IMR-90 (cell line): Measurements from ENCODE around the gene BCAS4. TPM values are rescaled to one million over a fixed set of nuclear protein-coding genes. Genes with fewer than 3 reads are reported as not detected.

Experiments
- ATAC-seq: fragments of 200-7000 bp; cut with Tn5 transposase; 2 replicates; pipeline ENCODE4 v1.9.1; 2020; ENCODE audit warnings: low read depth, mild to moderate bottlenecking, moderate library complexity
- BruUV-seq: library from RNA; stranded (reverse); fragments of 400-500 nt; replicated peaks from 2 replicates; lab custom pipeline; 2021; lab: Mats Ljungman, UMichigan
- CTCF ChIA-PET: fragments of 300-600 bp; formaldehyde crosslinking; extraction: SDS; loops from one replicate; lab custom pipeline; 2021; ENCODE audit warnings: antibody characterized with exemption; lab: Yijun Ruan, JAX
- POLR2A ChIA-PET: fragments of 300-600 bp; sonication (Branson Sonifier 250); formaldehyde crosslinking; loops from one replicate; lab custom pipeline; 2022; ENCODE audit warnings: antibody characterized with exemption; ENCODE audit not compliant: unreplicated experiment; lab: Charles Lee
- DNase-seq: peaks from one replicate; pipeline ENCODE4 v3.0.0; 2013
- H2AFZ ChIP-seq: replicated peaks from 2 replicates; pipeline ENCODE3; 2013; ENCODE audit warnings: low read length, mild to moderate bottlenecking; ENCODE audit not compliant: poor library complexity
- H2AK5ac ChIP-seq: 2 replicates; pipeline ENCODE4 v1.6.1; 2013; ENCODE audit warnings: low read depth, low read length, inconsistent platforms
- H2AK9ac ChIP-seq: replicated peaks from 2 replicates; pipeline ENCODE3; 2013; ENCODE audit warnings: mild to moderate bottlenecking, low read depth, low read length, moderate library complexity; ENCODE audit not compliant: poor library complexity
- H2BK120ac ChIP-seq: 2 replicates; pipeline ENCODE4 v1.6.1; 2013; ENCODE audit warnings: low read depth, low read length, inconsistent platforms
- H2BK15ac ChIP-seq: 3 replicates; pipeline ENCODE4 v1.6.1; 2013; ENCODE audit warnings: low read depth, low read length, inconsistent platforms
- H2BK20ac ChIP-seq: 2 replicates; pipeline ENCODE4 v1.6.1; 2013; ENCODE audit warnings: low read depth, mild to moderate bottlenecking, inconsistent platforms, low read length, moderate library complexity
- H2BK5ac ChIP-seq: 2 replicates; pipeline ENCODE4 v1.6.1; 2013; ENCODE audit warnings: mild to moderate bottlenecking, low read depth, low read length, inconsistent platforms; ENCODE audit not compliant: poor library complexity, severe bottlenecking
- H3K14ac ChIP-seq: replicated peaks from 2 replicates; pipeline ENCODE4 v1.6.1; 2013; ENCODE audit warnings: low read depth, low read length, inconsistent platforms
- H3K18ac ChIP-seq: 2 replicates; pipeline ENCODE4 v1.6.1; 2013; ENCODE audit warnings: low read depth, low read length, control low read depth
- H3K23ac ChIP-seq: 2 replicates; pipeline ENCODE4 v1.6.1; 2013; ENCODE audit warnings: low read depth, low read length, inconsistent platforms
- H3K27ac ChIP-seq: 2 replicates; pipeline ENCODE4 v1.5.1; 2013; ENCODE audit warnings: mild to moderate bottlenecking, control low read depth, low read length; ENCODE audit not compliant: insufficient read depth
- H3K27me3 ChIP-seq: 2 replicates; pipeline ENCODE4 v1.6.1; 2013; ENCODE audit warnings: low read length; ENCODE audit not compliant: control insufficient read depth, insufficient read depth
- H3K36me3 ChIP-seq: 2 replicates; pipeline ENCODE4 v1.6.1; 2013; ENCODE audit warnings: low read length, mixed read lengths; ENCODE audit not compliant: control insufficient read depth, insufficient read depth
- H3K4ac ChIP-seq: 2 replicates; pipeline ENCODE4 v1.6.1; 2013; ENCODE audit warnings: low read depth, low read length, inconsistent platforms
- H3K4me1 ChIP-seq: 2 replicates; pipeline ENCODE4 v1.6.1; 2013; ENCODE audit warnings: low read length, mixed read lengths; ENCODE audit not compliant: control insufficient read depth, insufficient read depth
- H3K4me2 ChIP-seq: 2 replicates; pipeline ENCODE4 v1.6.1; 2013; ENCODE audit warnings: low read depth, mild to moderate bottlenecking, control low read depth, low read length, moderate library complexity
- H3K4me3 ChIP-seq: 2 replicates; pipeline ENCODE4 v1.5.1; 2013; ENCODE audit warnings: low read depth, mild to moderate bottlenecking, control low read depth, low read length, moderate library complexity; ENCODE audit not compliant: insufficient read depth
- H3K56ac ChIP-seq: 2 replicates; pipeline ENCODE4 v1.6.1; 2013; ENCODE audit warnings: low read length, inconsistent platforms; ENCODE audit not compliant: insufficient read depth; ENCODE audit errors: extremely low read depth
- H3K79me1 ChIP-seq, 2 experiments: 2 replicates each; pipeline ENCODE4 v1.6.1; 2013; ENCODE audit warnings: low read length in 2 of 2, inconsistent platforms in 1 of 2, low read depth in 1 of 2
- H3K9ac ChIP-seq: 2 replicates; pipeline ENCODE4 v1.6.1; 2013; ENCODE audit warnings: low read depth, low read length, control low read depth
- H3K9me1 ChIP-seq: 2 replicates; pipeline ENCODE4 v1.6.1; 2013; ENCODE audit warnings: low read length, inconsistent platforms; ENCODE audit not compliant: insufficient read depth
- H3K9me3 ChIP-seq: 2 replicates; pipeline ENCODE4 v1.6.1; 2013; ENCODE audit warnings: low read length; ENCODE audit not compliant: control insufficient read depth, insufficient read depth
- H4K20me1 ChIP-seq: 2 replicates; pipeline ENCODE4 v1.6.1; 2013; ENCODE audit warnings: low read length, inconsistent platforms; ENCODE audit not compliant: insufficient read depth
- H4K5ac ChIP-seq: 2 replicates; pipeline ENCODE4 v1.6.1; 2013; ENCODE audit warnings: mild to moderate bottlenecking, low read depth, low read length, control low read depth
- H4K8ac ChIP-seq, 2 experiments: 2 replicates each; pipeline ENCODE4 v1.6.1; 2013; ENCODE audit warnings: low read depth in 2 of 2, low read length in 2 of 2, control low read depth in 1 of 2, inconsistent platforms in 1 of 2
- H4K91ac ChIP-seq: 2 replicates; pipeline ENCODE4 v1.6.1; 2013; ENCODE audit warnings: low read depth, low read length, inconsistent platforms; ENCODE audit not compliant: insufficient read depth
- CEBPB ChIP-seq: IDR thresholded peaks from 2 replicates; pipeline ENCODE4 v1.6.1; 2012; ENCODE audit warnings: low read depth, low read length, improper control_type of control experiment
- ELK1 ChIP-seq: fragments of 150-350 bp; IDR thresholded peaks from 2 replicates; pipeline ENCODE4 v1.6.1; 2016; ENCODE audit warnings: low read depth, mild to moderate bottlenecking, low read length, moderate library complexity, borderline replicate concordance
- FOS ChIP-seq: fragments of 150-350 bp; IDR thresholded peaks from 2 replicates; pipeline ENCODE4 v1.6.1; 2016; ENCODE audit warnings: low read depth, low read length
- MAZ ChIP-seq: IDR thresholded peaks from 2 replicates; pipeline ENCODE4 v1.6.1; 2012; ENCODE audit warnings: low read depth, mild to moderate bottlenecking, low read length, improper control_type of control experiment, moderate library complexity, borderline replicate concordance
- MXI1 ChIP-seq: IDR thresholded peaks from 2 replicates; pipeline ENCODE4 v1.6.1; 2012; ENCODE audit warnings: low read depth, mild to moderate bottlenecking, low read length, moderate library complexity, borderline replicate concordance
- NFE2L2 ChIP-seq: fragments of 150-350 bp; IDR thresholded peaks from 2 replicates; pipeline ENCODE4 v1.6.1; 2016; ENCODE audit warnings: low read depth, mild to moderate bottlenecking, low read length
- RAD21 ChIP-seq: IDR thresholded peaks from 2 replicates; pipeline ENCODE4 v1.6.1; 2012; ENCODE audit warnings: low read length, improper control_type of control experiment
- RCOR1 ChIP-seq: IDR thresholded peaks from 2 replicates; pipeline ENCODE4 v1.6.1; 2012; ENCODE audit warnings: mild to moderate bottlenecking, low read length, improper control_type of control experiment; ENCODE audit not compliant: insufficient replicate concordance
- RFX5 ChIP-seq: IDR thresholded peaks from 2 replicates; pipeline ENCODE4 v1.8.0; 2012; ENCODE audit warnings: low read depth, mild to moderate bottlenecking, low read length, moderate library complexity
- USF2 ChIP-seq: fragments of 150-350 bp; IDR thresholded peaks from 2 replicates; pipeline ENCODE4 v1.6.1; 2017; ENCODE audit warnings: mild to moderate bottlenecking, antibody characterized with exemption, low read length, low read depth
- WGBS, 2 experiments: methylation state at CpG; one replicate each; pipeline versions ENCODE4 v1.1.5 to v1.1.7; 2013; ENCODE audit warnings: missing lambda C conversion rate in 2 of 2; ENCODE audit not compliant: insufficient read length in 1 of 2; ENCODE audit errors: extremely low coverage in 2 of 2; 5-methylcytosine and 5-hydroxymethylcytosine counted together
- dilution Hi-C: fragments of 300-500 bp; cut with HindIII; formaldehyde crosslinking; loops from one replicate; pipeline ENCODE4 v1.14.3; 2018; ENCODE audit warnings: low sequenced_read_pairs; ENCODE audit not compliant: unreplicated experiment
- in situ Hi-C: fragments of 300-500 bp; cut with MboI; formaldehyde crosslinking; loops from 3 replicates; pipeline ENCODE4 v1.14.3; 2019; ENCODE audit warnings: low sequenced_read_pairs, inconsistent platforms, mixed read lengths
- intact Hi-C: fragments of 100-400 bp; cut with micrococcal nuclease; formaldehyde crosslinking; loops from 2 replicates; pipeline ENCODE4 v1.10.0; 2022
- polyA plus RNA-seq, 3 experiments: library from polyadenylated mRNA; depleted of rRNA; stranded (reverse); fragments of >200 nt; gene quantifications; 2 replicates each; pipeline ENCODE4 v1.2.3, GENCODE V29; 2012; ENCODE audit warnings: low replicate concordance in 1 of 3
- total RNA-seq: library from RNA; depleted of rRNA; stranded (reverse); fragments of >200 nt; gene quantifications from 2 replicates; pipeline ENCODE4 v1.2.3, GENCODE V29; 2012
- TF ChIP-seq, protein P1 (sequence below): conservative IDR thresholded peaks from 2 replicates; pipeline ENCODE4 v1.5.1; 2012; ENCODE audit warnings: mild to moderate bottlenecking, low read depth, low read length, improper control_type of control experiment

The BCAS4 gene
- total and polyA plus RNA-seq, 2 of the 4 experiments (the other 2 are of a cell fraction), result 42.7 to 47.5 TPM

GRCh38 chr20:50813801-50814200, 18.9 kb downstream of the BCAS4 start:
- ChIA-PET CTCF (interaction anchor here (0.9 kb wide), 1 partner anchor 10 kb away, joined by 3 read pairs; no protein-coding TSS in a partner anchor), POLR2A (no interaction called here)
- 90% methylated on average over 2 of the region's 9 CpGs; no CpG with 5 or more reads in 1 of the 2 experiments for WGBS, 2 experiments
- H3K18ac ChIP-seq, result no peak overlapping the region
- H3K27ac ChIP-seq, result no peak overlapping the region
- H3K56ac ChIP-seq, result no peak overlapping the region
- BruUV-seq, result no TSS peak
- 0 out of 2 replicates have a peak overlapping the region, but pooled peaks have one; percentile 10 for H3K23ac ChIP-seq
- H4K20me1 ChIP-seq, result peaks cover 8% of the 10 kb centered on the region
- H3K9me3 ChIP-seq, result no peaks in the 10 kb centered on the region
- H2BK120ac ChIP-seq, result 0 out of 2 replicates have a peak overlapping the region, but pooled peaks have one; percentile 28
- ATAC-seq (no peak), DNase-seq (no peak)
- no peak overlapping the region for H2BK15ac ChIP-seq
- peaks cover 15% of the 10 kb centered on the region for H3K4me1 ChIP-seq
- dilution Hi-C loops (loop anchor here (25.0 kb wide), 1 partner anchor 98 kb away; no protein-coding TSS in a partner anchor), in situ Hi-C loops (loop anchor here (5.0 kb wide), 1 partner anchor 118 kb away; the partner anchor contains the start of gene ADNP), intact Hi-C loops (no loop called here)
- H3K79me1 ChIP-seq, result peaks cover 35 to 55% of the 10 kb centered on the region in 2 experiments
- no peak overlapping the region for H2AFZ ChIP-seq
- H2BK20ac ChIP-seq, result 0 out of 2 replicates have a peak overlapping the region, but pooled peaks have one; percentile 15
- H2AK9ac ChIP-seq, result no peak overlapping the region
- TF ChIP-seq ELK1, result no peak
- TF ChIP-seq NFE2L2, result no peak
- no peak for TF ChIP-seq RFX5
- TF ChIP-seq, protein P1, sequence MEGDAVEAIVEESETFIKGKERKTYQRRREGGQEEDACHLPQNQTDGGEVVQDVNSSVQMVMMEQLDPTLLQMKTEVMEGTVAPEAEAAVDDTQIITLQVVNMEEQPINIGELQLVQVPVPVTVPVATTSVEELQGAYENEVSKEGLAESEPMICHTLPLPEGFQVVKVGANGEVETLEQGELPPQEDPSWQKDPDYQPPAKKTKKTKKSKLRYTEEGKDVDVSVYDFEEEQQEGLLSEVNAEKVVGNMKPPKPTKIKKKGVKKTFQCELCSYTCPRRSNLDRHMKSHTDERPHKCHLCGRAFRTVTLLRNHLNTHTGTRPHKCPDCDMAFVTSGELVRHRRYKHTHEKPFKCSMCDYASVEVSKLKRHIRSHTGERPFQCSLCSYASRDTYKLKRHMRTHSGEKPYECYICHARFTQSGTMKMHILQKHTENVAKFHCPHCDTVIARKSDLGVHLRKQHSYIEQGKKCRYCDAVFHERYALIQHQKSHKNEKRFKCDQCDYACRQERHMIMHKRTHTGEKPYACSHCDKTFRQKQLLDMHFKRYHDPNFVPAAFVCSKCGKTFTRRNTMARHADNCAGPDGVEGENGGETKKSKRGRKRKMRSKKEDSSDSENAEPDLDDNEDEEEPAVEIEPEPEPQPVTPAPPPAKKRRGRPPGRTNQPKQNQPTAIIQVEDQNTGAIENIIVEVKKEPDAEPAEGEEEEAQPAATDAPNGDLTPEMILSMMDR, result no peak
- no peak for TF ChIP-seq RAD21
- TF ChIP-seq RCOR1, result no peak
- no peak for TF ChIP-seq FOS
- TF ChIP-seq MXI1, result no peak
- TF ChIP-seq USF2, result no peak
- TF ChIP-seq MAZ, result no peak
- TF ChIP-seq CEBPB, result no peak
- H4K8ac ChIP-seq, result no peak overlapping the region
- H2BK5ac ChIP-seq, result no peak overlapping the region
- no peak overlapping the region for H3K4me3 ChIP-seq
- no peak overlapping the region for H4K91ac ChIP-seq
- H3K27me3 ChIP-seq, result no peaks in the 10 kb centered on the region
- H3K9me1 ChIP-seq, result peaks cover 18% of the 10 kb centered on the region
- H3K36me3 ChIP-seq, result no peaks in the 10 kb centered on the region
- 0 out of 2 replicates have a peak overlapping the region, but pooled peaks have one; percentile 4 for H3K14ac ChIP-seq
- no peak overlapping the region for H3K9ac ChIP-seq
- H3K4me2 ChIP-seq, result no peak overlapping the region
- H4K5ac ChIP-seq, result no peak overlapping the region
- H2AK5ac ChIP-seq, result peak overlapping the region; percentile 25
- peak overlapping the region; percentile 18 for H3K4ac ChIP-seq
